Neutrophil (primary cell): ENCODE results near the gene CRTC1.

ENCODE experiments used
- H3K27ac ChIP-seq: fragments of 200-600 bp; sonication (generic); 2 replicates; pipeline ENCODE4 v1.5.1; 2016; ENCODE audit warnings: mild to moderate bottlenecking, moderate library complexity
- H3K27me3 ChIP-seq: fragments of 200-600 bp; sonication (generic); 2 replicates; pipeline ENCODE4 v1.6.0; 2016; ENCODE audit warnings: mild to moderate bottlenecking
- H3K36me3 ChIP-seq: fragments of 200-600 bp; sonication (generic); 2 replicates; pipeline ENCODE4 v1.5.1; 2017
- H3K4me1 ChIP-seq, 2 experiments: fragments of 200-600 bp in 1 of 2; sonication (generic) in 1 of 2; 1 replicate in 1 of 2; 2 replicates in 1 of 2; pipeline versions ENCODE4 v1.5.1 to v1.6.1; 2013 to 2016; ENCODE audit warnings: low read depth in 1 of 2, low read length in 1 of 2, mild to moderate bottlenecking in 1 of 2, moderate library complexity in 1 of 2; ENCODE audit not compliant: control insufficient read depth in 1 of 2, insufficient read depth in 1 of 2
- H3K4me3 ChIP-seq, 2 experiments: fragments of 200-600 bp in 1 of 2; sonication (generic) in 1 of 2; 1 replicate in 1 of 2; 2 replicates in 1 of 2; pipeline ENCODE4 v1.5.1; 2013 to 2016; ENCODE audit warnings: low read depth in 1 of 2, low read length in 1 of 2, mild to moderate bottlenecking in 1 of 2, moderate library complexity in 1 of 2
- H3K9me3 ChIP-seq: fragments of 200-600 bp; sonication (generic); 2 replicates; pipeline ENCODE4 v1.5.1; 2016
- TF ChIP-seq, protein P1 (sequence below): fragments of 200-600 bp; sonication (generic); IDR thresholded peaks from 2 replicates; pipeline ENCODE4 v1.5.1; 2016; ENCODE audit warnings: antibody characterized with exemption

Gene CRTC1

GRCh38 chr19:18745012-18745735, 61.7 kb downstream of the CRTC1 start:
- Histone ChIP-seq H3K4me1 (no peaks in the 10 kb centered on the region), H3K9me3 (no peaks in the 10 kb centered on the region), H3K27ac (no peak overlapping the region), H3K27me3 (no peaks in the 10 kb centered on the region), H3K36me3 (no peaks in the 10 kb centered on the region), H3K4me3 (no peak overlapping the region)
- TF ChIP-seq, protein P1, sequence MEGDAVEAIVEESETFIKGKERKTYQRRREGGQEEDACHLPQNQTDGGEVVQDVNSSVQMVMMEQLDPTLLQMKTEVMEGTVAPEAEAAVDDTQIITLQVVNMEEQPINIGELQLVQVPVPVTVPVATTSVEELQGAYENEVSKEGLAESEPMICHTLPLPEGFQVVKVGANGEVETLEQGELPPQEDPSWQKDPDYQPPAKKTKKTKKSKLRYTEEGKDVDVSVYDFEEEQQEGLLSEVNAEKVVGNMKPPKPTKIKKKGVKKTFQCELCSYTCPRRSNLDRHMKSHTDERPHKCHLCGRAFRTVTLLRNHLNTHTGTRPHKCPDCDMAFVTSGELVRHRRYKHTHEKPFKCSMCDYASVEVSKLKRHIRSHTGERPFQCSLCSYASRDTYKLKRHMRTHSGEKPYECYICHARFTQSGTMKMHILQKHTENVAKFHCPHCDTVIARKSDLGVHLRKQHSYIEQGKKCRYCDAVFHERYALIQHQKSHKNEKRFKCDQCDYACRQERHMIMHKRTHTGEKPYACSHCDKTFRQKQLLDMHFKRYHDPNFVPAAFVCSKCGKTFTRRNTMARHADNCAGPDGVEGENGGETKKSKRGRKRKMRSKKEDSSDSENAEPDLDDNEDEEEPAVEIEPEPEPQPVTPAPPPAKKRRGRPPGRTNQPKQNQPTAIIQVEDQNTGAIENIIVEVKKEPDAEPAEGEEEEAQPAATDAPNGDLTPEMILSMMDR = no peak

GRCh38 chr19:18745931-18746330, 62.5 kb downstream of the CRTC1 start:
- no peak overlapping the region for H3K27ac ChIP-seq
- H3K9me3 ChIP-seq = no peaks in the 10 kb centered on the region
- H3K4me1 ChIP-seq = no peaks in the 10 kb centered on the region
- H3K27me3 ChIP-seq = no peaks in the 10 kb centered on the region
- TF ChIP-seq, protein P1 = no peak
- H3K36me3 ChIP-seq = no peaks in the 10 kb centered on the region
- no peak overlapping the region for H3K4me3 ChIP-seq

- H3K9me3 ChIP-seq = no peaks in the 10 kb centered on the region
- H3K27me3 ChIP-seq = no peaks in the 10 kb centered on the region
- no peak overlapping the region for H3K4me3 ChIP-seq
- TF ChIP-seq, protein P1 = no peak
- no peak overlapping the region for H3K27ac ChIP-seq
- H3K4me1 ChIP-seq = no peaks in the 10 kb centered on the region
- no peaks in the 10 kb centered on the region for H3K36me3 ChIP-seq
Measured at GRCh38 chr19:18746401-18747325, 63.2 kb downstream of the CRTC1 start.

DNA sequence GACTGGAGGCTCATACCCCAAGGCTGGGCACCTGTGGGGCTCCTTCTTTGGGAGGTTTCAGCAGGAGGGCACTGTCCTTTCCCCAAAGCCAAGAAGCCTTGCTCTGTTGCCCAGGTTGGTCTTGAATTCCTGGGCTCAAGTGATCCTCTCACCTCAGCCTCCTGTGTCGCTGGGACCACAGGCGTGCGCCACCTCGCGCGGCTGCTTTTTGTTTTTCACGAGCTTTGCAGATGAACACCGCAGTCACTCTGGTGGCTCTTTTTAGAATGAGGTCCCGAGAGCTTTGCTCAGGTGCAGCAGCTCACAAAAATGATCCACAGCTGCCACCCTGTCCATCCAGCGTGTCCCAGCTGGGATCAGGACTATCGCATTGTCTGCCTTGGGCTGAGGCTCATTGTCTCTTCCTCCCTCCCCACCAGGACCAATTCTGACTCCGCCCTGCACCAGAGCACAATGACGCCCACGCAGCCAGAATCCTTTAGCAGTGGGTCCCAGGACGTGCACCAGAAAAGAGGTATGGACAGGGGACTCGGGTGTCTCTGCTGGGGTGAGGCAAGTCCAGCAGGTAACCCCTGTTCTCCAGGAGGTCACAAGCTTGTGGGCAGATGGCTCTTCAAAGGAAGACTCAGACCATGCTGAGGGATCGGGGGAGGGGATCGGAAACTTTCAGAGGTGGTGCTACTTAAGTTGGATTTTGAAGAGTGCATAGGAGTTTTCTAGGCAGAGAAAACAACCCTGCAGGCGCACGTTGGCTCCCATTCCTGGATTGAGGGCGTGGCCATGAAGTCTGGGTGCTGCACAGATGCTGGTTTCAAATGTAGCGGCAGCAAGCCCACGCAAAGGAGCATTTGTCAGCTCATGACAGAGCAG, 66.1 kb downstream of the CRTC1 start:
- H3K27ac ChIP-seq = no peak overlapping the region
- no peak overlapping the region for H3K4me3 ChIP-seq
- no peaks in the 10 kb centered on the region for H3K9me3 ChIP-seq
- TF ChIP-seq, protein P1 = no peak
- H3K4me1 ChIP-seq = no peaks in the 10 kb centered on the region
- no peaks in the 10 kb centered on the region for H3K36me3 ChIP-seq
- no peaks in the 10 kb centered on the region for H3K27me3 ChIP-seq

- no peaks in the 10 kb centered on the region for H3K27me3 ChIP-seq
- no peak overlapping the region for H3K4me3 ChIP-seq
- no peaks in the 10 kb centered on the region for H3K36me3 ChIP-seq
- no peaks in the 10 kb centered on the region for H3K9me3 ChIP-seq
- no peaks in the 10 kb centered on the region for H3K4me1 ChIP-seq
- no peak overlapping the region for H3K27ac ChIP-seq
- TF ChIP-seq, protein P1 = no peak
Measured at GRCh38 chr19:18750295-18750970, 67.0 kb downstream of the CRTC1 start.
